HPDE6-E6E7 (cell line): Measurements from ENCODE around the gene CD302.
A peak's percentile ranks its signal among the peaks of the same experiment; 100 is the strongest.
"Not testable (repeated sequence)": the region's sequence is repeated elsewhere in the genome, so short reads cannot be mapped to it uniquely, and the experiment has no call there.

ENCODE experiments used
- DNase-seq: peaks from one replicate; pipeline ENCODE4 v3.0.0; 2011; ENCODE audit warnings: missing footprints; ENCODE audit errors: extremely low spot score

Gene CD302

DNA sequence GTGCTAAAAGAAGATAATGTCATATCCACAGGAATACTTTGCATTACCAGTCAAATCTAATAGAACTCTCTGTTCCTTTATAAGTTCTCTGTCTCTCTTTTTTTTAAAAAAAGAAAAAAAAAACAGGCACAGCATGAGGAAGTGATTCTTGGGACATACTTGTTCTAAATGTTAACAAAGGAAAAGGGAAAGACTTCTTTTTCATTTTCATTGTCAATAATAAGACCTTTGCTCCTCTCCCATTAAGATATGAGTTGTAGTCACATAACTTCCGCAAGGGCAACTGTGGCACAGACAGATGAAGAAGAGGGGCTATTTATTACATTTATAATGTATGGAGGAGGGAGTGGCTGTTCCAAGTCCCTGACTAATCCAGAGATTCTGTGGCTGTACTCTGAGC is 4.7 kb downstream of the CD302 start:
- DNase-seq, result no peak

DNA sequence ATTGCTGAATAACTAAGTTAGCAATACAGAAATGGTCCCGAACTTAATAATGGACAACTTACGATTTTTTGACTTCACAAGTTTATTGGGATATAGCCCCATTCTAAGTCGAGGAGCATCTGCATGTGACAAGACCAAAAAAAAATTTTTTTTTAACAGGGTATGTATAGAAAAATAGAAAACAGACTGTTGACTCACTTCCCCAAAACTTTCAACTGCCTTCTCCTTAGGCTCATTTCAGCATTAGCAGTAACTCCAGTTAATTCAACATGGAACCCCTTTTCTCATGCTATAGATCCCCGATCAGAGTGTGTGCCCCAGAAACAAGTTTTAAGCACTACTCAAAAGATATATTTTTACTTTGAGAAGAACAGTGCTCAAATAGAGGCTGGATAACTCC is 5.4 kb downstream of the CD302 start:
- no peak for DNase-seq

DNA sequence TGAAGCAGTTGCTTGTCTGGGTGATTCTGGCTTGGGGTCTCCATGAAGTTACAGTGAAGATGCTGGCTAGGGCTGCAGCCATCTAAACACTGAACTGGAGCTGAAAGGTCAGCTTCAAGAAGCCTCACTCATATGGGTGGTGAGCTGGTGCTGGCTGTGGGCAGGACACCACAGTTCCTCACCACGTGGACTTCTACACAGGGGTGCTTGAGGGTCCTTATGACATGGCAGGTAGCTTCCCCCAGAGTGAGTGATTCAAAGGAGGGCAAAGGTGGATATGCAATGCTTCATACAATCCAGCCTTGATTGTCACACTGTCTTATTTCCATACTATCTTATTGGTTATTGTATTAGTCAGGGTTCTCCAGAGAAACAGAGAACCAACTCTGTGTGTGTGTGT is 6.0 kb downstream of the CD302 start:
- no peak for DNase-seq

DNA sequence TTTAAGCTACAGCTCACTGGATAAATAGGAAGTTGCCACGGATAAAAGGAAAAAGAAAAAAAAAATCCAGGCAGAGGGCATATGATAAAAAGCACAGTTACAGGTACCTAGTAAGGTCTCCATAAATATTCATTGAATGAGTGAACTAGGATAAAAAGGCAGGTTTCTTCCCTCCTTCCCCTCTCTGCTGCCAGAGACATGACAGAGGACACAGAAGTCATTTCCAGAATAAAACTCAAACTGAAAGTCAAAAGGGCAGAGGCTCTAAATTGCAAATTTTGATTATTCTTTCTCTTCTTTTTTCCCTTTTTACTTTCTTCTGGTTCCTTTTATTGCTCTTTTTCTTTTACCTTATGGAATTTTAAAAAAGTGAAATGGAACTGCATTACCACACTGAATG is 7.7 kb downstream of the CD302 start:
- DNase-seq, result no peak

DNA sequence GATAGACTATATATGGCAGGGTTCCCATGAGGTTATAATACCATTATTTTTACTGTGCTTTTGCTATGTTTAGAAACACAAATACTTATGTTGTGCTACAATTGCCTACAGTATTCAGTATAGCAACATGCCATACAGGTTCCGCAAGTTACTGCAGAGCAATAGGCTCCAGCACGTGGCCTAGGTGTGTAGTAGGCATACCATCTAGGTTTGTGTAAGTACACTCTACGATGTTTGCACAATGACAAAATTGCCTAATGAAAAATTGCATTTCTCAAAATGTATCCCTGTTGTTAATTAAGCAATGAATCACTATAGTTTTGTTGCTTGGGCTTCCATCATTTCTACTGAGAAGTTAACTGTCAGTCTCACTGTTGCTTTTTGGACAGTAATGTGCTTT is 9.8 kb downstream of the CD302 start:
- no peak for DNase-seq

DNA sequence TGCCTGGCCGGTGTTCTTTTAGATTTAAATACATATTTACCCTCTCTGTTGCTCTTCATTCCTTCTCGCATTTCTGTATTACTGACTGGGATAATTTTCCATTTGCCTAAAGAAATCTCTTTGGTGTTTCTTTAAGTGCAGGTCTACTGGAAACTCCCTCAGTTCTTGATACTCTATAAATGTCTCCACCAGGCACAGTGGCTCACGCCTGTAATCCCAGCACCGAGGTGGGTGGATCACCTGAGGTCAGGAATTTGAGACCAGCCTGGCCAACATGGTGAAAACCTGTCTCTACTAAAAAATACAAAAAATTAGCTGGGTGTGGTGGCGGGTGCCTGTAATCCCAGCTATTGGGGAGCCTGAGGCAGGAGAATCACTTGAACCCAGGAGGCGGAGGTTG is 10.4 kb downstream of the CD302 start:
- not testable (repeated sequence) for DNase-seq

DNA sequence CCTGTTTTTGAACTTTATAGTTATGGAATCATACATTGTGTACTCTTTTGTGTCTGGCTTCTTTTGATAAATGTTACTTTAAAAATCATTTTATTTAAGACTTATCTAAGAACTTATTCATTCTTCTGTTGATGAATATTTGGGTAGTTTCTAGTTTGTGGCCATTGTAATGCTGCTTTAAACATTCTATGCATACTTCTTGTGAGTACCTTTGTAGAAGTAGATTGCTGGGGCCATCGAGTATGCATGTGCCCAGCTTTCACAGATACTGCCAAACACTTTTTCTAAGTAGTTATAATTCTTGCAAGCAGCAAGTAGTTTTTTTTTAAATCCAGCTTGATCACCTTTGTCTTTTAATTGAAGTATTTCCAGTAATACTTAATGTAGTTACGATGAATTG is 11.1 kb downstream of the CD302 start:
- no peak for DNase-seq

DNA sequence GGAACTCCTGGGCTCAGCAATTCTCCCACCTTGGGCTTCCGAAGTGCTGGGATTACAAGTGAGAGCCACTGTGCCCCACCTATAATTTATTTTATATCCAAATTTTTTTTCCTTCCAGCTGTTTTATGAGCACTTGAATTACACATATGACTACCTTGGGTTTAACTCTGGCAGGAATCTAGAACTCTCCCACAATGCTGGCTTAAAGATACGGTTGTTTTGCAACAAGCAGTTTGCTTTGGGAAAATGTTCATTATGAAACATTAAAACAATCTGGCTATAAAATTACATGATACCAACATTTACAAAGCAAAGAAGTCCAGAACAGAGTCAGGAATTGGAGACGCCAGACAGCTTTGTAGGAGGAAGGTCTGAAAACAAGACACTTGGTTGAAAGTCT is 12.8 kb downstream of the CD302 start:
- no peak for DNase-seq

DNA sequence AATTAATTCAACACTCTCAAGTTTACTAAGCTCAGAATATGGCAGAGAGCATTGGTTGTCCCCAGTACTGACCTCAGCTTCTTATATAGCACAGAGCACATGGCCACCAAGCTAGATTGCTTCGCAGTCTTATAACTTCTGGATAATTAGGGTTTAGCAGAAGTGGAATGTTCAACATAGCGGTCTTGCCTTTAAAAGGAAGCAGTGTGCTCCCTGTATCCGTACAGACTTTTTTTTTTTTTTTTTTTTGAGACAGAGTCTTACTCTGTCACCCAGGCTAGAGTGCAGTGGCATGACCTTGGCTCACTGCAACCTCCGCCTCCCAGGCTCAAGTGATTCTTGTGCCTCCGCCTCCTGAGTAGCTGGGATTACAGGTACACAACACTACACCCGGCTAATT is 13.3 kb downstream of the CD302 start:
- DNase-seq, result not testable (repeated sequence)

DNA sequence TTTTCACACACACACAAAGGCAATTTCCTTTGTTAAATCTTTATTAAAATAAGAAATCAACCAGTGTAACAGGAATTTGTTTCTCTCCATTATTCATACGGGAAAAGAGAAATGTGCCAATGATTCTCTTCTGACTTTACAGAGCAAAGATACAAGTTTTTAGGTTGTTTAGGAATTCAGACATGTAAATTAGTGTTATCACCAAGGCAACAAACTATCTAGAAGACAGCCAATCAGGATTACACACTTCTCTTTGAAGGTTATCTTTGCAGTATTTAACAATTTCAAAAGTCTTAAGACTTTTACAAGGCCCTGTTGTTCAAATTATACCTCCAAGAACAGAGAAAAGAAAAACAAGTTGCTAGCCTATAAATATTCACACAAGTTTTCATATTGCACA is 14.5 kb downstream of the CD302 start:
- DNase-seq, result no peak

DNA sequence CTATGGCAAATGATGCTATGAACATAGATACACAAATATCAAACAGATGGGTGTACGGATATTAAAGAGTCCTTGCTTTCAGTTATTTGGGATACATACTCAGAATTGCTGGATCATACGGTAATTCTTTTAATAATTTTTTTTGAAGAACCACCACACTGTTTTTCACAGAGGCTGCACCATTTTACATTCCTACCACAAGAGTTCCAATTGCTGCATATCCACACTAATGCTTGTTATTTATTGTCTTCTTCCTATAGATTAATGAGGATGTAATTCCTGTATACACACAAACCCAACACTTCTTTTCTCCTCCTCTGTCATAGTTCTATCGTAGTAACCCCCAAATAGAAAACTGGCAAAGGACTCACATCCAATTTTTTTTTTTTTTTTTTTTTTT is 21.7 kb downstream of the CD302 start:
- DNase-seq, result no peak

DNA sequence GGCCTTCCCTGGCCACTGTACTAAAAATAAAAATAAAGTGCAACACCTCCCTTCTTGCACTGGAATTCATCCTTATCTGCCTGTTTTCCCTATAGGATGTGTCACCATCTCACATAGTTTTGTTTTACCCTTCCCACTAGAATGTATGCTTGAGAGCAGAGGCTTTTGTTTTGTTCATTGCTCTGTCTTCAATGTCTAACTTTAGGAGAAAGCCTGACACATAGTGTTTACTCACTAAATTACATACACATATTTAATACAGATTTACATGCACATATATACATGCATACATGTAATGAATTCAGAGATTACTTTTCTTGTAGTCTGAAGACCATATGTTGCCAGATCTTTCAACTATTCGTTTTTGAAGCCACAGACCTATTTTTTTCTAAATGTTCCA is 23.0 kb downstream of the CD302 start:
- DNase-seq, result no peak

DNA sequence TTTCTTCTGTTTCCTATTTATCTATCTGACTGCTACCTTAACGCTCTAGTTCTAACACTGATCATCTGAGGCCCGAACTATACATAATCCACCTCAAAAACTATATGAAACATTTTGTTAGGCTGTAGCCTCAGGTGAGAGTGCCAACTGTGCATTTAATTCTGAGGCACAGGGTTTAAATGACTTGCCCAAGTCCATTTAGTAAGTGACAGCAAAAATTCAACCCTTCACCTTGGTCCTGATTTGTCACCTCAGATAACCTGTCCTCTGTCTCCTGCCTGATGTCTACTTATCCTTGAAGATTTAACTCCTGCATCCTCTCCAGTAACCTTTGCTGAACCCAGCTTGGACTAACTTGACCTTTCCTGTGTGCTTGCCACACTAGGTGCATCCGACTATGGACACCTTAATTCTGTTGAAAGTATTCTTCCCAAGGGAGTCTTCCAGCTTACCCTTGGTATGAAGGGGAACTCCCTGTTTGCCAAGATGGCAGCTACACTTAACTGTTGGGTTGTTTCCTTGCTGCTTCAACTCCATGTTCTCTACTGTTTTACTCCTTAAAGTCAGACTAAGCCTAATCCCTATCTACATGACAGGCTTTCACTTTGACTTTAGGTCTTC is 23.5 kb downstream of the CD302 start:
- no peak for DNase-seq

DNA sequence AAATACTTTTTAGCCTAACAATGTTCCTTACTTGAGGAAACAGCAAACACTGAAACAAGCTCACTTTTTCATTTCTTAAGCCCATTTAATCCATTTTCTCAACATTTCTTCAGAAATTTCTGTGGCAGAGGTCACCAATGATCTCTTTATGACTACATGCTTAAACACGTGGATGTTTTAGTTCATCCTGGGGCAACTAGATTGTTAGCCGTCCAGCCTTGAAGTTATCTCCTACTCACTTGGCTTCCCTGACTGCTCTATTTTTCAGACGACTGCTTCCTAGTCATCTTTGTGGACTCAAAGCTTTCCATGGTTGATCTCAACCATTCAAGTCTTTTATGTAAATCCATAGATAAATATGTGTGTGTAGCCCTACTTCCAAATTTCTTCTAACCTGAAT is 24.1 kb downstream of the CD302 start:
- no peak for DNase-seq

DNA sequence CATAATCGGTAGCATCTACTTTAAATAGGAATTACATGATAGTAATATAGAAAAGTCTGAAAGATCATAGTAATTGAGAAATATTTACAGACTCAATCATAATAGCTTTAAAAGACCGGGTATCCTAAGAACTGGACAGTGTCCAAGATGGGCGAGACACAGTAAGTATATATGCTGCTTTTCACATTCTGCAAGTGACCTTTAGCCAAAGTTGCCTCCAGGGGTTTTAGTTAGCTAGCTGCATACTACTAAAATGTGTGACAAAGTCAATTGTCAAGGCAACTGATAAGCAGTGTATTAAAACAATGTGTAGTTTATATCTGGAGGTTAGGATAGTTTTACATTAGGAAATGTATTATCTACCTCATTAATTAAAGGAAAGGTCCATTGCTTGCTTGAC is 24.6 kb downstream of the CD302 start:
- no peak for DNase-seq

DNA sequence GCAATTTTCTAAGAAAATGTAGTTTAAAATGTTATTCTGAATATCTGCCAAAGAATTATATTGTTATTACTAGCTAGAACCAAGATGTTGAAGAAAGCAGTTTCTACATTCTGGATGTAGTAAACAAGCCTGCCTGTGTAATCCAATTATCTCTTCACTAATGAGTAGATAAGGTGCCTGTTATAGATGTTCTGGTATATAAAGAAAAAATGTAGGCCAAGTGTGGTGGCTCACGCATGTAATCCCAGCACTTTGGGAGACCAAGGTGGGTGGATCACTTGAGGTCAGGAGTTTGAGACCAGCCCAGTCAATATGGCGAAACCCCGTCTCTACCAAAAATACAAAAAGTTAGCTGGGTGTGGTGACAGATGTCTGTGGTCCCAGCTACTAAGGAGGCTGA is 28.9 kb downstream of the CD302 start:
- no peak for DNase-seq

DNA sequence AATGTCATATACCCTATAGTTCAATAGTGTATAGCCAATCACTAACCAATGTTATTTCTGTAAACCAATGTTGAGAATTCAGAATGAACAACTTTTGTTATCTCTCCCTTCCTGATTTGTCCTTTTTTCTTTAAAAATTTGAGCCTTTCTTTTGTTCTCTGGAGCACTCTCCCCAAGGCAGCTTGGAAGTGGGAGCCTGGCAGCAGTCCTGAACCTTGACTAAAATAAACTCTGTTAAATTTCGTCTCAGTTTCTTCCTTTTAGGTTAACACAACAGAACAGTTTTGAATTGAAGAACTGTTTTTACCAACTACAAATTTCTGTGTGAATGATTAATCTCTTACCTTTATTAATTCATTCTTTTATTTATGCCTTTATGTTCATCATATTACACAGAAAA is 35.9 kb downstream of the CD302 start:
- no peak for DNase-seq

DNA sequence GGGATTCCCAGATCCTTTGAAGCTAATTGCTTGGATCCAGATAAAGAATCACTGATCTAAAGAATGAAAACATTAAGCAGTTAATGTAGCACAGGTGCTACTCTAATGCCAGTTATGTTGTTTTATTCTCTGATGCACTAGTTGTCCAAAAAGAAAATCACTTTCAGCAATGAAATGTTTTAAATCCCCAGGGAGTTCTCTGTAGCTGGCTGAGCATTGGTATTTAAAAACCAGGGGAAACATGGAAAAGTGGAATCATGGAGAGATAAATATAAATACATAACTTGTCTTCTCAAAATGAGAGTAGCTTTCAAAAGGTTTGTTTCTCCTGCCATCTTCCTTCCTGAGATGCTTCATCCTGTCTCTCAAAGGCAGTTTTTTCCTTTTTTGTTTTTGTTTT is 37.7 kb downstream of the CD302 start:
- DNase-seq, result no peak

DNA sequence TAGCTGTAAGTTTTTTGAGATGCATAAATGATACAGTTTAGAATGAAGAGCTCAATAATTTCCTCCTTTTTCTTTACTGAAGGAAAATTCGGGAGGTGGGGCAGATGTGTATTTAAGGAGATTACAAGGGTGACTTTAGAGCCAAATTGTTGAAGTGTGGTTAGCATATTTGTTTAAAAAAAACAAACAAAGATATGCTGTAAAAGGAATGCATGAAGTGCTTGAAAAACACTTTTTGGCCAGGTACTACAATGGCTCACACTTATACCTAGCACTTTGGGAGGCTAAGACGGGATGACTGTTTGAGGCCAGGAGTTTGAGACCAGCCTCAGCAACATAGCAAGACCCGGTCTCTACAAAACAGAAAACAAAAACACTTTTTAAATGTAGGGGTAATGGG is 38.4 kb downstream of the CD302 start:
- no peak for DNase-seq

DNA sequence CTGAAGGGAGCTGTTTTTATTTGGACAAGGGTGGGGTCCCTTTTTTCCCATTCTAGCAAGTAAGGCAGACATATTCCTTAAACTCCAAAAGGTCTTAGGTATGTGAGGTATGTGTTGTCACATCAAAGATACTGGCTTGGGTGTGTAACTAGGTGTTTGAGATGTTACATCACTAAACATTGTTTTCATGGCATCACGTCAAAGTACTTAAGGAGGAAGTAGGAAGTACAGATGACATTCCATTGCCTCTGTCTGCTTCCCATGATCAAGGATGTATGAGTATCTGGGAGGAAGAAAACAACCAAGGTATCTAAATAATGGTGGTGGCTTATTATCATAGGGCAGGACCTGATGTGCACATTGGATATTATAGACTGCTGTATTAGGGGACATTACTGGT is 39.3 kb downstream of the CD302 start:
- DNase-seq, result no peak

DNA sequence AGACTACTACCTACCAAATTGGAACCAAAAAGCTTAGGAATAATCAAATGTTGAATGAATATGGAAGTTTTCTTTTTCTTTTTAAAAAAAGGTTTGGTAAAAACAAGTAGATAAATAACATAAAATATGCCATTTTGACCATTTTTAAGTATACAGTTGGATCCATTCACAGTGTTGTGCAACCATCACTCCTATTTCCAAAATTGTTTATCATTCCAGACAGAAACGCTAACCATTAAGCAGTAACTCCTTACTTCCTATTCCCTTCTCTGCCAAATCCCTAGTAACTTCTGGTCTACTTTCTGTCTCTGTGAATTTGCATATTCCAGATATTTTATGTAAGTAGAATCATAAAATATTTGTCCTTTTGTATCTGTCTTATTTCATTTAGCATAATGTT is 39.8 kb downstream of the CD302 start:
- DNase-seq, result no peak

DNA sequence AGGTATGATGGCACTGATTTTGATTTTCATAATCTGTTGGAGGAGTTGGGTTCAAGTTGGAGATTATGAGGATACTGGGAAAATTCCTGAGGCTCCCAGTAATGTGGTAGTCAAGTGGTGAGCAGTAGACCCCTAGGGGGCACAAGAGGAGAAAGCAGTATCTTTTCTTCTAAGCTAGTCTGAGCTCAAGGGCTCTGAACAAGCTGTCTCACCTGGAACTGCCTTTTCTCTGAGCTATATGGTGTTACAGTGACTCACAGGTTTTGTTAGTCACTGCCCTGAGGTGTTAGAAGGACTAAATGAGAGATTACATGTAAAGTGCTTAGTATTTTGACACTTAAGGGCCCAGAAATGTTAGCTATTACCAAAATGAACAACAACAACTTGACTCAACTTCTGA is 42.2 kb downstream of the CD302 start:
- peak; percentile 87 for DNase-seq

DNA sequence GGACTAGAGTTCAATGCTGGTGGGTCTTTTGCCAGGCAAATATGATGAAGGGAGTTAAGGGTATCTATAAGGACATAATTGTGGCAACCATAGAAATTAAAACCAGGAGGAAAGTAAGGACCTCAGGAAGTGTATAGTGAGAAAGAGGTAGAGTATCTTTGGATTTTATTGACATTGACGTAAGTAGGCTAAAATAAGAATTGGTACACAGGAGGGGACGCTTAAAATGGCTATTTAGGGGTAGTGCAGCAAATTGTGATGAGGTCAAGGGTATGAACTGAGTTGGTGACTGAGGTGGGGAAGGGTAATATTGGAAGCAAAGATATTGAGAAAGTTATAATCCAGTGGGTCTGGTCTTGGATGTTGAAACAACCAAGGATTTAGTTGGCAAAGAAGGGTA is 43.0 kb downstream of the CD302 start:
- DNase-seq, result no peak

DNA sequence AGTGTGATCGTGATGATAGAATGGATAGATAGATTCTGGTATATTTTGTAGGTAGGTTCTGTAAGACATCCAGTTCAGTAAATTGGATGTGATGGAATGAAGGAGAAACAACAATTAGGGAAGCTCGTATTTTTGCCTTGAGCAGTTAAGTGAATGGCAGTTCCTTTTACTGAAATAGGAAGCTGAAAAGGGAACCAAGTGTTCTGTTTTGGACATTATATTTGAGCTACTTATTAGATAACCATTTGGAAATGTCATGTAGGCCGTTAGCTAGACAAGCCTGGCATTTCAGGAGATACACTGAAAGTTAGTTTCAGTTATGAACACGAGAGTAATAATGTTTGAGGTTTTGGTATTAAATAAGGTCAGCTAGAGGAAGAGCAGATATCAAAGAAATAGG is 44.2 kb downstream of the CD302 start:
- no peak for DNase-seq

DNA sequence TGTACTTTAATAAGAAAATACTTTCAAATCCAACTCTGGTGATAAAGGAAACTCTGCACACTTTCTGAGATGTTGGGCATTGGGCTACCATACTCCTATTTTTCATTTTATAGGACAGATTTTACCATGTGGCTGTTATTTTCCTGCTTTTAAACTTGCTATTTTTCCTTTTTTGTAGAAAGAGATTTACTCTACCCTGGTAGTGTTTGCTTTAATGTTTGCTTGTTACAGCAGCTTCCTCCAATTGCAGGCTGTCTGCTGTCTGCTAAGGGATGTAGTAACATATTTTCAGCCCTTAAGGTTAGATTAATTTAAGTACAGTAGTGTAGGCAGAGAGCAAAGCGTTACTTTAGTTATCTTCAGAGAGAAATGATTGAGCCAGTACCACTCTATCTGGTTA is 47.1 kb downstream of the CD302 start:
- no peak for DNase-seq
